Choroid plexus epithelial cell (primary cell): ENCODE data around the gene CACHD1.

ENCODE experiments used
- DNase-seq: peaks from one replicate; pipeline ENCODE4 v3.0.0-alpha.2; 2010; ENCODE audit warnings: low read depth
- H3K4me3 ChIP-seq: 2 replicates; pipeline ENCODE4 v1.5.1; 2011; ENCODE audit warnings: low read depth, mild to moderate bottlenecking, control low read depth, low read length, moderate library complexity
- TF ChIP-seq, protein P1 (sequence below): conservative IDR thresholded peaks from 2 replicates; pipeline ENCODE4 v1.5.1; 2011; ENCODE audit warnings: low read depth, mild to moderate bottlenecking, control low read depth, inconsistent platforms, low read length, moderate library complexity

The CACHD1 gene

DNA sequence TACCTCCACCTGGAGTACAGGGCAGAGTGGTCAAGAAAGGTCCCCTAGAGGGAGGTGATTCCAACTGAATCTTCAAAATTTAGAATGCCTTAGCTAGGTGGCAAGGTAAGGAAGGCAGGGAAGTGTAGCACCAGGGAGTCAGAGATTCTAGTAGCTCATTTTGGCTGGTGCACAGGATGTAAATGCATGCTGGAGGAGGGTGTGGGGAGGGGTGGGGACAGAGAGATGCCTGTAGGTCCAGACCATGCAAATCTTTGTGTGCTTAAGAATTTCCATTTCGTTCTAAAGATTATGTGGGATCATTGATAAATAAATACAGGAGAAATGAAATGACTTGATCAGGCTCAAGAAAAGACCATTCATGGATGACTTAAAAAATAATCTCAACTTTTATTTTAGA lies 11.0 kb upstream of the CACHD1 start:
- DNase-seq: no peak
- H3K4me3 ChIP-seq: no peak overlapping the region
- TF ChIP-seq, protein P1, sequence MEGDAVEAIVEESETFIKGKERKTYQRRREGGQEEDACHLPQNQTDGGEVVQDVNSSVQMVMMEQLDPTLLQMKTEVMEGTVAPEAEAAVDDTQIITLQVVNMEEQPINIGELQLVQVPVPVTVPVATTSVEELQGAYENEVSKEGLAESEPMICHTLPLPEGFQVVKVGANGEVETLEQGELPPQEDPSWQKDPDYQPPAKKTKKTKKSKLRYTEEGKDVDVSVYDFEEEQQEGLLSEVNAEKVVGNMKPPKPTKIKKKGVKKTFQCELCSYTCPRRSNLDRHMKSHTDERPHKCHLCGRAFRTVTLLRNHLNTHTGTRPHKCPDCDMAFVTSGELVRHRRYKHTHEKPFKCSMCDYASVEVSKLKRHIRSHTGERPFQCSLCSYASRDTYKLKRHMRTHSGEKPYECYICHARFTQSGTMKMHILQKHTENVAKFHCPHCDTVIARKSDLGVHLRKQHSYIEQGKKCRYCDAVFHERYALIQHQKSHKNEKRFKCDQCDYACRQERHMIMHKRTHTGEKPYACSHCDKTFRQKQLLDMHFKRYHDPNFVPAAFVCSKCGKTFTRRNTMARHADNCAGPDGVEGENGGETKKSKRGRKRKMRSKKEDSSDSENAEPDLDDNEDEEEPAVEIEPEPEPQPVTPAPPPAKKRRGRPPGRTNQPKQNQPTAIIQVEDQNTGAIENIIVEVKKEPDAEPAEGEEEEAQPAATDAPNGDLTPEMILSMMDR: no peak

GRCh38 chr1:64459743-64460142 lies 10.2 kb upstream of the CACHD1 start:
- no peak overlapping the region for H3K4me3 ChIP-seq
- no peak for DNase-seq
- TF ChIP-seq, protein P1: no peak

DNA sequence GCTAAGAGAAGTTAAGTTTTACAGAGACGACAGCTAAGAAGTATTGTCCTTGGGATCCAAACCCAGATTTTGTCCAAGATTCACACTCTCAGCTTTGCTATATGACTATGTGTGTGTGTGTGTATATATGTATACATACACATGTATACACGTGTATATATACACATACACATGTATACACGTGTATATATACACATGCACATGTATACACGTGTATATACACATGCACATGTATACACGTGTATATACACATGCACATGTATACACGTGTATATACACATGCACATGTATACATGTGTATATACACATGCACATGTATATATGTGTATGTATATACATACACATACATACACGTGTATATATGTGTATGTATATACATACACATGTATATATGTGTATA lies 3.9 kb upstream of the CACHD1 start:
- TF ChIP-seq, protein P1: no peak
- H3K4me3 ChIP-seq: no peak overlapping the region
- DNase-seq: no peak

DNA sequence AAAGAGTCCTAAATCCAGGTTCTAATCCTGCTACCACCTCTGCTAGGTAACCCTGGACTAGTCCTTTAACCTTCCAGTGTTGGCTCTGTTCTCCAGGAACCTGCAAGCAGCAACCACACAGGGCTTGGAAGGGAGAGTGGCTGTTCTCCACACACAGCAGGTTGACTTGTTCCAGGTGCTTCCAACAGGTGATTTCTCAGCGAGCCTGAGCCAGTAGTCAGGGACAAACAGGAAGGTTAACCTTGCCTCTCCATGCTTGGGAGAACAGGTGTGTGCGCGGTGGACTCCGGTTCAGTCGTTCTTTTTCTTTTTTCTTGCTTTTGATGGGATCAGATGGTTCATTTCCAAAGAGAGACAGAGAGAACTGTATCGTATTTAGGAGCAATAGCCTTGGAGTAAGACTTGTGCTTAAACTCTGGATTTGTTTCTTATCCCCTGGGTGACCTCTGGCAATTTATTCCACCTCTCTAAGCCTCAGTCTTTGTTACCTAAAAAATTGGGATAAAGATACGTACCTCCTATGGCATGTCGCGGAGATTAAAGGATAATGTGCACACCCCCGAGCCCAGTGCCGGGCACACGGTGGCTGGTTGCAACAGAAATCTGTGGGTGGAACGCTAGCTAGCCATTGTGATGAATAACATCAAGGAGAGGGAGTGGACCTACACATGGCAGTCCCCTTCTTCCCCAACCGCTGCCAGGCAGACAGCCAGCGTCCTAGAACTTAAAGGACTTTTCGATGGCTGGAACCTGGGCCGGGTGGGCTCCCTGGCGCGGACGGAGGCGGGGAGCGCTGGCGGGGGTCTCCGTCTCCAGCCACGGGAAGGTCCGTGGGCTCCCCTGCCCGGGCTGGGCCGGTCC lies 583 bp upstream of the CACHD1 start:
- peak; percentile 5 for DNase-seq
- H3K4me3 ChIP-seq: peak overlapping the region; percentile 60

DNA sequence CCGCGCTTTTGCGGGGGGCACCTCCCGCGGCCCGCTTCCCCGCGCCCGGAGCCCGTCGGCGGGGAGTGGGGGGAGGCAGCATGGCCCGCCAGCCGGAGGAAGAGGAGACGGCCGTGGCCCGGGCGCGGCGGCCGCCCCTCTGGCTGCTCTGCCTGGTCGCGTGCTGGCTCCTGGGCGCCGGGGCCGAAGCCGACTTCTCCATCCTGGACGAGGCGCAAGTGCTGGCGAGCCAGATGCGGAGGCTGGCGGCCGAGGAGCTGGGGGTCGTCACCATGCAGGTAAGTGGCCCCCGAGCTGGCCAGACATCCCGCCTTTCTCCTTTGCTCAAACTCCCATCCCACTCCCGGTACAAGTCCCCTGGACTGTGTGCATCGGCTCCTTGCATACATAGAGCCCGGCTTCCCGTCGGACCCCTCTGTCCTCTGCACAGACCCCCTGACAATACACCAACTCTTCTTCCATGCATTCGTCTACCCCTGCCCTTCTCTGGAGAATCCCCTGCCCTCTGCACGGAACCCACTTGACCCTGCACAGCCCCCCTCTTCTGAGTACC lies 812 bp downstream of the CACHD1 start:
- DNase-seq: peak; percentile 13
- H3K4me3 ChIP-seq: peak overlapping the region; percentile 60
- TF ChIP-seq, protein P1: no peak

More for the DNA sequence above, 583 bp upstream of the CACHD1 start:
- TF ChIP-seq, protein P1: no peak

DNA sequence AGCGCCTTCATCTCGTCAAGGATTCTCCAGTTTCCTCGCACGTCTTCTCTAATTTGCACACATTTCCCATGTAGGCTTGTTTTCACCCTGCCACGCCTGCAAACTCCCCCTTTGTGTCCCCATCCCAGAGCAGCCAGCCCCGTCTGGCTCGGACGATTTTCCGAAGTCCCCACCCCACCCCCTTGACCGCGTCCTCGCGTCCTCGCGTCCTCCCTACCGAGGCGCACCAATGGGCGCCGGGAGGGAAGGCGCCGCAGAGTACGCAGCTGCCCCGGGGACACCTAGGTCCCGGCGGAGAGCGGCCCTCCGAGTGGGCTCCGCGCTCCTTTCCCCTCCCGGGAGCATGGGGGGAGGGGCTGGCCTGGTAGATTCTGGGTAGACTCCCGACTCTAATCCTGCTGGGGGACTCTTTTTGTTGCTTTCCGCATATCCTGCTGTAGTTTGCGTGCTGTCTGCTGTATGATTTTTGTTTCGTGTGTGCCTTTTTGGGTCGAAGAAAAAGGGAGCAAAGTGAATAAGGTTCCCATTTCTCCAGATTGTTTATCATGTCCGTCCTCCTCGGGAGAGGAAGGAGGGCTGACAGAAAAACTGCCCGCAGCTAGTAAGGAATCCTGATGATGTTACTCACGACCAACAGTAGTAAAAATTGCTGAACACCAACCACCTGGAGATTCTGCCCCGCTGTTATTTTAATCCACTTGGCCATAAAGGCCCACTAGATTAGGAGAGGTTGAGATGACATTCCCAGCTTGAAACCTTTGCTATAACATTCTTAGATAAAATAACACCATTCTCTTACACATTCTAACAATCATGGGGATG lies 1.5 kb downstream of the CACHD1 start:
- DNase-seq: peak; percentile 18
- TF ChIP-seq, protein P1: no peak
- H3K4me3 ChIP-seq: peak overlapping the region; percentile 60
